ENCODE results near the gene SLC25A5.
"Not testable (repeated sequence)": the region's sequence is repeated elsewhere in the genome, so short reads cannot be mapped to it uniquely, and the experiment has no call there.

SLC25A5 gene

GRCh38 chrX:119467842-119468550 lies at the start of gene SLC25A5:
SLC25A5 (plus strand) TSS chrX:119468444; CDS start chrX:119468516, 72 bp downstream.
- no peaks in the 10 kb centered on the region for H3K9me3 Mint-ChIP-seq
- H3K4me1 Mint-ChIP-seq (ENCODE audit: low read depth) = peaks cover 8% of the 10 kb centered on the region
- H3K27ac Mint-ChIP-seq = peak within 1 kb of the TSS; percentile 91
- peak within 1 kb of the TSS; percentile 88 for H3K4me3 Mint-ChIP-seq
- H3K27me3 Mint-ChIP-seq (ENCODE audit: low read depth) = no peaks in the 10 kb centered on the region
- H3K36me3 Mint-ChIP-seq (ENCODE audit: low read depth) = peaks cover 21% of the 10 kb centered on the region

- H3K36me3 Mint-ChIP-seq (ENCODE audit: low read depth) = peaks cover 6% of the 10 kb centered on the region
- H3K9me3 Mint-ChIP-seq = no peaks in the 10 kb centered on the region
- H3K4me1 Mint-ChIP-seq (ENCODE audit: low read depth) = no peaks in the 10 kb centered on the region
- no peak overlapping the region for H3K4me3 Mint-ChIP-seq
- H3K27me3 Mint-ChIP-seq (ENCODE audit: low read depth) = no peaks in the 10 kb centered on the region
- no peak overlapping the region for H3K27ac Mint-ChIP-seq
These were observed 49.1 kb upstream of the SLC25A5 start for GRCh38 chrX:119419146-119419545.

- Mint-ChIP-seq H3K4me1 (ENCODE audit: low read depth) (no peaks in the 10 kb centered on the region), H3K4me3 (no peak overlapping the region), H3K27me3 (ENCODE audit: low read depth) (no peaks in the 10 kb centered on the region), H3K36me3 (ENCODE audit: low read depth) (peaks cover 6% of the 10 kb centered on the region), H3K27ac (no peak overlapping the region), H3K9me3 (no peaks in the 10 kb centered on the region)
These were observed 48.3 kb upstream of the SLC25A5 start for GRCh38 chrX:119419898-119420297.

- H3K27me3 Mint-ChIP-seq (ENCODE audit: low read depth) = no peaks in the 10 kb centered on the region
- H3K36me3 Mint-ChIP-seq (ENCODE audit: low read depth) = peaks cover 6% of the 10 kb centered on the region
- no peaks in the 10 kb centered on the region for H3K9me3 Mint-ChIP-seq
- H3K4me3 Mint-ChIP-seq = no peak overlapping the region
- no peaks in the 10 kb centered on the region for H3K4me1 Mint-ChIP-seq (ENCODE audit: low read depth)
- no peak overlapping the region for H3K27ac Mint-ChIP-seq
These were observed 47.1 kb upstream of the SLC25A5 start for GRCh38 chrX:119421016-119421705.

- Mint-ChIP-seq H3K36me3 (ENCODE audit: low read depth) (peaks cover 6% of the 10 kb centered on the region), H3K27ac (no peak overlapping the region), H3K4me3 (no peak overlapping the region), H3K27me3 (ENCODE audit: low read depth) (no peaks in the 10 kb centered on the region), H3K4me1 (ENCODE audit: low read depth) (peaks cover 8% of the 10 kb centered on the region), H3K9me3 (no peaks in the 10 kb centered on the region)
These were observed 44.6 kb upstream of the SLC25A5 start for GRCh38 chrX:119423631-119424030.

- Mint-ChIP-seq H3K4me1 (ENCODE audit: low read depth) (peaks cover 8% of the 10 kb centered on the region), H3K9me3 (no peaks in the 10 kb centered on the region), H3K27me3 (ENCODE audit: low read depth) (no peaks in the 10 kb centered on the region), H3K36me3 (ENCODE audit: low read depth) (peaks cover 3% of the 10 kb centered on the region), H3K4me3 (no peak overlapping the region), H3K27ac (no peak overlapping the region)
These were observed 43.2 kb upstream of the SLC25A5 start for GRCh38 chrX:119424999-119425398.

- Mint-ChIP-seq H3K27ac (no peak overlapping the region), H3K9me3 (no peaks in the 10 kb centered on the region), H3K27me3 (ENCODE audit: low read depth) (no peaks in the 10 kb centered on the region), H3K4me1 (ENCODE audit: low read depth) (peaks cover 8% of the 10 kb centered on the region), H3K36me3 (ENCODE audit: low read depth) (peaks cover 1% of the 10 kb centered on the region), H3K4me3 (no peak overlapping the region)
These were observed 41.0 kb upstream of the SLC25A5 start for GRCh38 chrX:119427024-119427794.

GRCh38 chrX:119427795-119428185 lies 40.5 kb upstream of the SLC25A5 start:
- H3K27me3 Mint-ChIP-seq (ENCODE audit: low read depth) = no peaks in the 10 kb centered on the region
- peaks cover 8% of the 10 kb centered on the region for H3K4me1 Mint-ChIP-seq (ENCODE audit: low read depth)
- H3K36me3 Mint-ChIP-seq (ENCODE audit: low read depth) = no peaks in the 10 kb centered on the region
- no peaks in the 10 kb centered on the region for H3K9me3 Mint-ChIP-seq
- no peak overlapping the region for H3K4me3 Mint-ChIP-seq
- H3K27ac Mint-ChIP-seq = no peak overlapping the region

- Mint-ChIP-seq H3K9me3 (no peaks in the 10 kb centered on the region), H3K36me3 (ENCODE audit: low read depth) (peaks cover 5% of the 10 kb centered on the region), H3K4me1 (ENCODE audit: low read depth) (peaks cover 8% of the 10 kb centered on the region), H3K27me3 (ENCODE audit: low read depth) (no peaks in the 10 kb centered on the region), H3K27ac (no peak overlapping the region), H3K4me3 (no peak overlapping the region)
These were observed 38.8 kb upstream of the SLC25A5 start for GRCh38 chrX:119429471-119429870.

GRCh38 chrX:119441295-119441694 lies 26.9 kb upstream of the SLC25A5 start:
- not testable (repeated sequence) for H3K4me1 Mint-ChIP-seq (ENCODE audit: low read depth); H3K36me3 Mint-ChIP-seq (ENCODE audit: low read depth); H3K9me3 Mint-ChIP-seq

GRCh38 chrX:119442286-119442685 lies 26.0 kb upstream of the SLC25A5 start:
- H3K27me3 Mint-ChIP-seq (ENCODE audit: low read depth) = no peaks in the 10 kb centered on the region

More at GRCh38 chrX:119441295-119441694, 26.9 kb upstream of the SLC25A5 start:
- not testable (repeated sequence) for H3K27me3 Mint-ChIP-seq (ENCODE audit: low read depth); H3K4me3 Mint-ChIP-seq; H3K27ac Mint-ChIP-seq

GRCh38 chrX:119453202-119453601 lies 15.0 kb upstream of the SLC25A5 start:
- no peak overlapping the region for H3K4me3 Mint-ChIP-seq
- H3K9me3 Mint-ChIP-seq = no peaks in the 10 kb centered on the region
- peaks cover 3% of the 10 kb centered on the region for H3K36me3 Mint-ChIP-seq (ENCODE audit: low read depth)
- H3K27ac Mint-ChIP-seq = no peak overlapping the region
- H3K4me1 Mint-ChIP-seq (ENCODE audit: low read depth) = no peaks in the 10 kb centered on the region
- no peaks in the 10 kb centered on the region for H3K27me3 Mint-ChIP-seq (ENCODE audit: low read depth)

More at GRCh38 chrX:119442286-119442685, 26.0 kb upstream of the SLC25A5 start:
- no peak overlapping the region for H3K27ac Mint-ChIP-seq
- no peak overlapping the region for H3K4me3 Mint-ChIP-seq
- H3K9me3 Mint-ChIP-seq = no peaks in the 10 kb centered on the region
- H3K4me1 Mint-ChIP-seq (ENCODE audit: low read depth) = no peaks in the 10 kb centered on the region
- no peaks in the 10 kb centered on the region for H3K36me3 Mint-ChIP-seq (ENCODE audit: low read depth)

GRCh38 chrX:119455264-119455663 lies 13.0 kb upstream of the SLC25A5 start:
- no peaks in the 10 kb centered on the region for H3K4me1 Mint-ChIP-seq (ENCODE audit: low read depth)
- peaks cover 3% of the 10 kb centered on the region for H3K36me3 Mint-ChIP-seq (ENCODE audit: low read depth)
- no peak overlapping the region for H3K27ac Mint-ChIP-seq
- H3K4me3 Mint-ChIP-seq = no peak overlapping the region
- H3K9me3 Mint-ChIP-seq = no peaks in the 10 kb centered on the region
- H3K27me3 Mint-ChIP-seq (ENCODE audit: low read depth) = no peaks in the 10 kb centered on the region

- Mint-ChIP-seq H3K4me1 (ENCODE audit: low read depth) (no peaks in the 10 kb centered on the region), H3K27ac (no peak overlapping the region), H3K4me3 (no peak overlapping the region), H3K36me3 (ENCODE audit: low read depth) (no peaks in the 10 kb centered on the region), H3K27me3 (ENCODE audit: low read depth) (no peaks in the 10 kb centered on the region), H3K9me3 (no peaks in the 10 kb centered on the region)
These were observed 9.1 kb upstream of the SLC25A5 start for GRCh38 chrX:119459181-119459580.

- Mint-ChIP-seq H3K4me1 (ENCODE audit: low read depth) (peaks cover 8% of the 10 kb centered on the region), H3K36me3 (ENCODE audit: low read depth) (peaks cover 14% of the 10 kb centered on the region), H3K27ac (no peak overlapping the region), H3K9me3 (no peaks in the 10 kb centered on the region), H3K4me3 (no peak overlapping the region), H3K27me3 (ENCODE audit: low read depth) (no peaks in the 10 kb centered on the region)
These were observed 2.7 kb upstream of the SLC25A5 start for GRCh38 chrX:119465555-119465954.
